Endothelial cell (in vitro differentiated cells): Measurements from ENCODE around the gene NFATC2. TPM values are rescaled to one million over a fixed set of nuclear protein-coding genes. Genes with fewer than 3 reads are reported as not detected.

Experiments used
- DNase-seq: peaks from one replicate; pipeline ENCODE4 v3.0.0; 2021; ENCODE audit warnings: low spot score
- H3K27ac Mint-ChIP-seq: one replicate; pipeline ENCODE4 v1.8.0; 2021; ENCODE audit warnings: mixed read lengths, inconsistent platforms; ENCODE audit not compliant: unreplicated experiment
- H3K27me3 Mint-ChIP-seq: one replicate; pipeline ENCODE4 v1.8.0; 2021; ENCODE audit warnings: mild to moderate bottlenecking, moderate library complexity, mixed read lengths, inconsistent platforms; ENCODE audit not compliant: unreplicated experiment
- H3K36me3 Mint-ChIP-seq: one replicate; pipeline ENCODE4 v1.8.0; 2021; ENCODE audit warnings: mild to moderate bottlenecking, low read depth, mixed read lengths, inconsistent platforms; ENCODE audit not compliant: unreplicated experiment
- H3K4me1 Mint-ChIP-seq: one replicate; pipeline ENCODE4 v1.8.0; 2021; ENCODE audit warnings: mild to moderate bottlenecking, mixed read lengths, inconsistent platforms; ENCODE audit not compliant: unreplicated experiment
- H3K4me3 Mint-ChIP-seq: one replicate; pipeline ENCODE4 v1.8.0; 2021; ENCODE audit warnings: mild to moderate bottlenecking, mixed read lengths, inconsistent platforms; ENCODE audit not compliant: unreplicated experiment
- H3K9me3 Mint-ChIP-seq: one replicate; pipeline ENCODE4 v1.8.0; 2021; ENCODE audit warnings: mixed read lengths, inconsistent platforms; ENCODE audit not compliant: unreplicated experiment
- CTCF ChIP-seq: fragments of 200-600 bp; sonication (generic); IDR thresholded peaks from one replicate; pipeline ENCODE4 v1.5.0; 2021; ENCODE audit warnings: antibody characterized with exemption; ENCODE audit not compliant: unreplicated experiment
- total RNA-seq: library from RNA; stranded (reverse); fragmentation: NEBNext Ultra II Directional; extraction: Animal tissue kit (Norgen Biotek cat#: 25700); gene quantifications from one replicate; pipeline ENCODE4 v1.2.1, GENCODE V29; 2021; ENCODE audit not compliant: unreplicated experiment

NFATC2 gene
- total RNA-seq, 1 donor from 2014 or later, result 3.5 TPM

DNA sequence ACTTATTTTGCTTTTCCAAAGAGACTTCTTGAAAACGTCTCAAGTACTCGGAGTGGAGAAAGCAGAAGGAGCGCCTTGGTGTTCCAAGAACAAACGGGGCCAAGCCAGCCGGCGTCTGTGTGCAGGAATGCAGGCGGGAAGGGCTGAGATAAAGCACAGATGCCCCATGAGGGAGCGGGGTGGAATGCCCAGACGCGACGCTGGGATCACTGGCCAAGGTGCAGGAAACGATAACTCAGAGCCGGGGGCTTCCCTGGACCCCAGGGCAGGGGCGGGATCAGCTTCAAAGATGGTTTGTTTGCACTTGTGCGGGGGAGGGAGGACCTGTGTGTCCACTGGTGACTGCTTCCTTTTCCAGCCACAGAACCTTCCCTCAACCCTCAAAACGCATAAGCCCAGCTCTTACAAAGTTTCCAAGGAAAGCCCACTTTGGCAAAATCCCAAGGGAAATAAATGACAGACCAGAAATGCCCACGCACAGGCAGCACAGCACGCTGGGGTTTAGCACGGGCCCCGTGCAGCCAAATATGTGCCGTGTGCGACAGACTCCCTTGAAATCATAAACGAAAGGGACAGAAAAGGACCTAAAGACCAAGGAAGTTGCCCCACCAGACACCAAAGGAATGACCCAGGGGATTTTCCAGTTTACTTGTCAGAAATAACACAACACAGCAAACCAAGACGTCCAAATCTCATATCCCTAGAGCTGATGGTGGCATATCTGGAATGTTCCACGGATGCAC is 113.9 kb downstream of the NFATC2 start:
- Mint-ChIP-seq H3K27me3 (peaks cover 3% of the 10 kb centered on the region), H3K9me3 (no peaks in the 10 kb centered on the region), H3K4me1 (peaks cover 13% of the 10 kb centered on the region), H3K36me3 (no peaks in the 10 kb centered on the region), H3K4me3 (no peak overlapping the region), H3K27ac (peak overlapping the region; percentile 43)
- no peak for TF ChIP-seq CTCF
- DNase-seq, result peak; percentile 20

- DNase-seq, result no peak
- Mint-ChIP-seq H3K4me1 (peaks cover 13% of the 10 kb centered on the region), H3K27me3 (peaks cover 3% of the 10 kb centered on the region), H3K27ac (peak overlapping the region; percentile 43), H3K4me3 (no peak overlapping the region), H3K36me3 (no peaks in the 10 kb centered on the region), H3K9me3 (no peaks in the 10 kb centered on the region)
- TF ChIP-seq CTCF, result no peak
These were observed 114.7 kb downstream of the NFATC2 start for GRCh38 chr20:51427651-51428291.

- Mint-ChIP-seq H3K27ac (no peak overlapping the region), H3K9me3 (no peaks in the 10 kb centered on the region), H3K4me3 (no peak overlapping the region), H3K36me3 (no peaks in the 10 kb centered on the region), H3K27me3 (peaks cover 3% of the 10 kb centered on the region), H3K4me1 (peaks cover 13% of the 10 kb centered on the region)
- no peak for DNase-seq
- TF ChIP-seq CTCF, result no peak
These were observed 115.5 kb downstream of the NFATC2 start for GRCh38 chr20:51426718-51427650.

DNA sequence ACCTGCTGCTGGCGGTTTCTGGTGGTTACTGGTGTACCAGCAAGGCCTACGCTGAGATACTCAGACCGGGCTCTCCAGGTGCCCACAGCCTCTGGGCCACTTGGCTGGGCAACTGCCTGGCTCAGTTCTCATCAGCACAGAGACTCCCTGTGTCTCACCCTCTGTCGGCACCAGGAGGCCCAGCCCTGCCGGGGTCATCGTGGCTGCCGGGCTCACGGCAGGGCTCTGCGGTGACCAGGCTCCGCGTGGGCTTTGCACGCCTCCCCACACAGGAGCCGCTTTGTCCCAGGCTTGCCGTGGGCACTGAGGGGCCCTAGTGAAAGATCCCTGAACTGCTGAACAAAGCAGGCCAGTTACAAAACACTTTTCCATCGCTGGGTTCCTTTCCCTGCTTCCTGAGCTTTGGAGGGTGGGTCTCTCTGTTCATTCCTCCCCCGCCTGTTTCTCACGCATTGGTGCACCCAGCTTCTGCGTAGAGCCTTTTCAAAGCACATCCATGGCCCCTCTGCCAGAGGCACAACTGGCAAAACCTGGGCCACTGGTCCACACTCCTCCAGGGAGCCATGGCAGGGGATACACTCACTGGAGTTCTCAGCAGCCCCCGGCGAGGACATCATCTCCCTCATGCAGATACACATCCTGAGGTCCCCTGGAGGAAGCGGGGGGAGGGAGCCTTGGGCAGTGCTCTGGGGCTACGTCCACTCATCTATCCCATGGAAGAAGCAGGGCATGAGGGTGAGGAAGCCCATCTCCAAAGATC is 117.0 kb downstream of the NFATC2 start:
- no peak for TF ChIP-seq CTCF
- H3K4me3 Mint-ChIP-seq, result no peak overlapping the region
- H3K4me1 Mint-ChIP-seq, result peaks cover 17% of the 10 kb centered on the region
- no peak overlapping the region for H3K27ac Mint-ChIP-seq
- no peaks in the 10 kb centered on the region for H3K36me3 Mint-ChIP-seq
- H3K9me3 Mint-ChIP-seq, result no peaks in the 10 kb centered on the region
- DNase-seq, result no peak
- H3K27me3 Mint-ChIP-seq, result peaks cover 3% of the 10 kb centered on the region
